ENCODE measurements around the gene MMP19.
A peak's percentile ranks its signal among the peaks of the same experiment; 100 is the strongest.

MMP19 gene

GRCh38 chr12:55818886-55819285 lies 23.9 kb downstream of the MMP19 start:
- TF ChIP-seq CTCF (IDR thresholded peaks at IDR 0.05; ENCODE audit: extremely low read depth, missing control alignments), result no peak
- DNase-seq (ENCODE audit: low spot score), result no peak

GRCh38 chr12:55818140-55818728 lies 24.5 kb downstream of the MMP19 start:
- DNase-seq (ENCODE audit: low spot score), result peak; percentile 66
- no peak for TF ChIP-seq CTCF (IDR thresholded peaks at IDR 0.05; ENCODE audit: extremely low read depth, missing control alignments)

- TF ChIP-seq CTCF (IDR thresholded peaks at IDR 0.05; ENCODE audit: extremely low read depth, missing control alignments), result no peak
Observed at GRCh38 chr12:55817345-55818139, 25.2 kb downstream of the MMP19 start, which contains the start of the genes ORMDL2 and SARNP. Gene ORMDL2, plus strand, starts transcription at chr12:55818041. Its CDS starts 959 bp downstream, at chr12:55819000. Gene SARNP, minus strand, starts transcription at chr12:55817724. Its CDS starts 23 bp downstream, at chr12:55817701.

GRCh38 chr12:55816881-55817344 lies 25.8 kb downstream of the MMP19 start:
- no peak for DNase-seq (ENCODE audit: low spot score)
- TF ChIP-seq CTCF (IDR thresholded peaks at IDR 0.05; ENCODE audit: extremely low read depth, missing control alignments), result no peak

More at GRCh38 chr12:55817345-55818139, 25.2 kb downstream of the MMP19 start, which contains the start of the genes ORMDL2 and SARNP:
- peak; percentile 94 for DNase-seq (ENCODE audit: low spot score)

GRCh38 chr12:55815473-55815872 lies 27.3 kb downstream of the MMP19 start:
- no peak for DNase-seq (ENCODE audit: low spot score)
- no peak for TF ChIP-seq CTCF (IDR thresholded peaks at IDR 0.05; ENCODE audit: extremely low read depth, missing control alignments)

GRCh38 chr12:55814257-55814656 lies 28.5 kb downstream of the MMP19 start:
- no peak for DNase-seq (ENCODE audit: low spot score)
- no peak for TF ChIP-seq CTCF (IDR thresholded peaks at IDR 0.05; ENCODE audit: extremely low read depth, missing control alignments)

- DNase-seq (ENCODE audit: low spot score), result no peak
- no peak for TF ChIP-seq CTCF (IDR thresholded peaks at IDR 0.05; ENCODE audit: extremely low read depth, missing control alignments)
Observed at GRCh38 chr12:55812088-55812487, 30.6 kb downstream of the MMP19 start.
